Fibroblast of villous mesenchyme (primary cell): ENCODE results near the gene NUP62CL. TPM values are rescaled to one million over a fixed set of nuclear protein-coding genes. Genes with fewer than 3 reads are reported as not detected.
"Not testable (repeated sequence)": the region's sequence is repeated elsewhere in the genome, so short reads cannot be mapped to it uniquely, and the experiment has no call there.

Experiments used
- DNase-seq: peaks from one replicate; pipeline ENCODE4 v3.0.0-alpha.2; 2010; ENCODE audit warnings: low read depth
- H3K4me3 ChIP-seq: 2 replicates; pipeline ENCODE4 v1.5.1; 2011; ENCODE audit warnings: low read depth, mild to moderate bottlenecking, low read length
- CTCF ChIP-seq: IDR thresholded peaks from 2 replicates; pipeline ENCODE4 v1.5.1; 2012; ENCODE audit warnings: low read depth, mild to moderate bottlenecking, low read length; ENCODE audit not compliant: insufficient read depth
- total RNA-seq: library from RNA; depleted of rRNA; stranded (reverse); fragments of >200 nt; gene quantifications from 2 replicates; pipeline ENCODE4 v1.2.3, GENCODE V29; 2012

The NUP62CL gene
- total RNA-seq, 1 donor = not detected

DNA sequence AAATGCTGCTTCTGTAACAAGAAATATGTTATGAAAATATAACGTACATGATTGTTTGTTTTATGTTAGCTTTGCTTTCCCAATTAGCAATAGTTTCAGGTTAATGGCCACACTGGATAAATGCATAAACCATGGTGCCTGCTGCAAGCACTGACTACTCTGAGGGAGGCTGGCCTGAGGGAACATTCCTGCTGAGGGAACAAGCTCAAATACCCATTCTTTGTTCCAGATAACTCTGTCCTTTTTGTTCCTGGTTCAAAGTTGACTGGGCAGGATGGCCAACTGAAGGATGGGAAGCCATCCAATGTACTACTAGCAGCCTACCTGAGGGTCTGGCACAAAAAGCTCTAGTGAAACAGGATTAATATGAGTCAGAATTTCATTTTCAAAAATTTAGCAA is 37.5 kb downstream of the NUP62CL start:
- H3K4me3 ChIP-seq = no peak overlapping the region
- no peak for TF ChIP-seq CTCF
- no peak for DNase-seq

DNA sequence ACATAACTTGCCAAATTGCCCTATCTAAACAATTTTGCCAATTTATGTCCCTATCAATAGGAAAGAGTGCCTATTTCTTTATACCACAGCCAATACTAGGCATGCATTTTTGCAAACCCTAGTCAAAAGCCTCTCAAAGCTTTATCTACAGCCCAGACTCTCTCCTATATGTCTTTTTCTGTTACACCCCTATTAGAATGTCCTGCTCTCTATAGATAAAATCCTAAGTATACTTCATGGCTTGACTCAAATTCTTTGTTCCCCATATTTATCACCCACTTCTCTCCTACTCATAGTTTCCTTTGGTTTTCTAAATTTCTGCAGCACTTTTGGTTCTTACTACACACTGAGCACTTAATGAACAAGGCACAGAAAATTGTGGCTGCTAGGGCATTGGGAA is 38.0 kb downstream of the NUP62CL start:
- no peak for DNase-seq
- H3K4me3 ChIP-seq = no peak overlapping the region
- no peak for TF ChIP-seq CTCF

DNA sequence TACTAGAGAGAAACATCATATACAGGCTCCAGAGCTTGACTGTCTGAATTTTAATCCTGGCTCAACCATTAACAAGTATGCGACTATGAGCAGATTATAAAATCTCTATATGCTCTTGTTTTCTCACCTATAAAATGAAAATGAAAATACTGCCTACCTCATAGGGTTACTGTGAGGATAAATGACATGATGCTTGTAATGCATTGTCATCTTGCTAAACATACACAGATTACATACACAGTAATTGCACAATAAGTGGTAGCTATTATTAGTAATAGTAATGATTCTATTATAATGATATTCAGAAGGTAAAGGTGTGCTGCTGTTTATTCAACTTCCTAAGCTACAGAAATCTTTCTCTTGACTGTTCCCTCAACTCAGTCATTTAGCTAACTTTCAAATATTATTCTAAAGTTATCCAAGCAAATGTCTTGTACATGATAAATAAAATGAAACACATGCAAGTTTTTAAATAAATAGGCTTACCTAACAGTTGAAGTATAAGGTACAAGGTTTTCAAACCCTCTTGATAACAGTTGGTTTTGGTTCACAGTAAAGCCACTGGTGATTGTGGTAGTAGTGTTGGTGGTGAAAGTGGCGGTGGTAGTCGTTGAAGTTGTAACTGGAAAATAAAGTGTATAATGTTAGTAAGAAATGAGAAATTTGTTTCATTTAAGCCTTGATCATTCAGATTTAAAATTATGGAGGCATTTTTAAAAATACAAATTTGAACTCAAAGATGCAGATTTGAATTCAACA is 38.9 kb downstream of the NUP62CL start:
- DNase-seq = no peak
- H3K4me3 ChIP-seq = no peak overlapping the region
- TF ChIP-seq CTCF = no peak

GRCh38 chrX:107157618-107158017 is 48.6 kb downstream of the NUP62CL start:
- H3K4me3 ChIP-seq, DNase-seq: not testable (repeated sequence)

DNA sequence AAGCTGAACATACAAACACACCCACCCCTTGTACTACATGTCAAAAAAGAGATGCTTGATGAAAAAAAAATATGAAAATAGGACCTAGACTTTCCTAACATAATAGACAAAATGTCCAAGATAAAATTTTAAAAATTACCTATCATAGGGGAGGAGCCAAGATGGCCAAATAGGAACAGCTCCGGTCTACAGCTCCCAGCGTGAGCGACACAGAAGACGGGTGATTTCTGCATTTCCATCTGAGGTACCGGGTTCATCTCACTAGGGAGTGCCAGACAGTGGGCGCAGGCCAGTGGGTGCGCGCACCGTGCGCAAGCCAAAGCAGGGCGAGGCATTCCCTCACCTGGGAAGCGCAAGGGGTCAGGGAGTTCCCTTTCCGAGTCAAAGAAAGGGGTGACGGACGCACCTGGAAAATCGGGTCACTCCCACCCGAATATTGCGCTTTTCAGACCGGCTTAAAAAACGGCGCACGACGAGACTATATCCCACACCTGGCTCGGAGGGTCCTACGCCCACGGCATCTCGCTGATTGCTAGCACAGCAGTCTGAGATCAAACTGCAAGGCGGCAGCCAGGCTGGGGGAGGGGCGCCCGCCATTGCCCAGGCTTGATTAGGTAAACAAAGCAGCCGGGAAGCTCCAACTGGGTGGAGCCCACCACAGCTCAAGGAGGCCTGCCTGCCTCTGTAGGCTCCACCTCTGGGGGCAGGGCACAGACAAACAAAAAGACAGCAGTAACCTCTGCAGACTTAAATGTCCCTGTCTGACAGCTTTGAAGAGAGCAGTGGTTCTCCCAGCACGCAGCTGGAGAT is 50.4 kb downstream of the NUP62CL start:
- H3K4me3 ChIP-seq, DNase-seq: not testable (repeated sequence)

GRCh38 chrX:107154787-107155620 is 51.2 kb downstream of the NUP62CL start:
- no peak overlapping the region for H3K4me3 ChIP-seq
- DNase-seq = peak; percentile 0
- no peak for TF ChIP-seq CTCF

- TF ChIP-seq CTCF = no peak
- no peak overlapping the region for H3K4me3 ChIP-seq
- no peak for DNase-seq
Observed at GRCh38 chrX:107153005-107153404, 53.2 kb downstream of the NUP62CL start.
